ENCODE data around the gene UQCRQ.

UQCRQ gene

DNA sequence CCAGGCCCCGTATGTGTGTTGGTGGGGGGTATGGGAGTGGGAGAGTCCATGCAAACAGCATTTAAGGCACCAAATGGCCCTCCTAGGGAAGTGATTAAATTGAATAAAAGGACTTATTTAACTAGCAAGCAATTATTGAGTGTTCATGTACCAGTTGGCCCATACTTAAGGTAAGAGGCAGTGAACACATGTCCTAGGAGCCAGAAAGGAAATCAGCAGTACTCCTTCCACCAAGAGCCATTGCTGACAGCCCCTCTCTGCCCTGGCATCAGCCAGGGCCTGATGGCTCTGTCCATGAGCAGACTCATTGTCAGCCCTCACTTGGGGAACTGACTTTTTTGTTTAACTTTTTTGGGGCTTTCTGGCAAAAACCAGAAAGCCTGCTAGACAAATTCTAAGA, 25.5 kb upstream of the UQCRQ start:
- DNase-seq (no peak), ATAC-seq (ENCODE audit: insufficient read depth, low read depth) (no peak)
- no peak for TF ChIP-seq EZH2 (IDR thresholded peaks at IDR 0.05; ENCODE audit: borderline replicate concordance, low read depth, low read length, severe bottlenecking)
- TF ChIP-seq, protein P1, sequence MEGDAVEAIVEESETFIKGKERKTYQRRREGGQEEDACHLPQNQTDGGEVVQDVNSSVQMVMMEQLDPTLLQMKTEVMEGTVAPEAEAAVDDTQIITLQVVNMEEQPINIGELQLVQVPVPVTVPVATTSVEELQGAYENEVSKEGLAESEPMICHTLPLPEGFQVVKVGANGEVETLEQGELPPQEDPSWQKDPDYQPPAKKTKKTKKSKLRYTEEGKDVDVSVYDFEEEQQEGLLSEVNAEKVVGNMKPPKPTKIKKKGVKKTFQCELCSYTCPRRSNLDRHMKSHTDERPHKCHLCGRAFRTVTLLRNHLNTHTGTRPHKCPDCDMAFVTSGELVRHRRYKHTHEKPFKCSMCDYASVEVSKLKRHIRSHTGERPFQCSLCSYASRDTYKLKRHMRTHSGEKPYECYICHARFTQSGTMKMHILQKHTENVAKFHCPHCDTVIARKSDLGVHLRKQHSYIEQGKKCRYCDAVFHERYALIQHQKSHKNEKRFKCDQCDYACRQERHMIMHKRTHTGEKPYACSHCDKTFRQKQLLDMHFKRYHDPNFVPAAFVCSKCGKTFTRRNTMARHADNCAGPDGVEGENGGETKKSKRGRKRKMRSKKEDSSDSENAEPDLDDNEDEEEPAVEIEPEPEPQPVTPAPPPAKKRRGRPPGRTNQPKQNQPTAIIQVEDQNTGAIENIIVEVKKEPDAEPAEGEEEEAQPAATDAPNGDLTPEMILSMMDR (IDR thresholded peaks at IDR 0.05; ENCODE audit: borderline replicate concordance, extremely low read depth, low read length, poor library complexity, severe bottlenecking), result no peak
- Histone ChIP-seq H4K20me1 (ENCODE audit: insufficient read depth, low read length) (no peaks in the 10 kb centered on the region), H3K9ac (ENCODE audit: low read depth, low read length) (no peak overlapping the region), H3K4me2 (ENCODE audit: insufficient read depth, low read length) (no peak overlapping the region), H3K79me2 (ENCODE audit: insufficient read depth, low read length) (no peaks in the 10 kb centered on the region), H3K27ac (ENCODE audit: low read length) (no peak overlapping the region), H3K9me3 (ENCODE audit: insufficient read depth, low read length, severe bottlenecking) (no peaks in the 10 kb centered on the region), H2AFZ (ENCODE audit: low read depth, low read length) (no peak overlapping the region), H3K27me3 (ENCODE audit: insufficient read depth, low read length, poor library complexity) (no peaks in the 10 kb centered on the region), H3K4me1 (ENCODE audit: insufficient read depth, low read length) (no peaks in the 10 kb centered on the region), H3K36me3 (ENCODE audit: insufficient read depth, low read length) (no peaks in the 10 kb centered on the region), H3K4me3 (ENCODE audit: low read depth in 1 of 2, low read length in 2 of 2) (no peak overlapping the region)

DNA sequence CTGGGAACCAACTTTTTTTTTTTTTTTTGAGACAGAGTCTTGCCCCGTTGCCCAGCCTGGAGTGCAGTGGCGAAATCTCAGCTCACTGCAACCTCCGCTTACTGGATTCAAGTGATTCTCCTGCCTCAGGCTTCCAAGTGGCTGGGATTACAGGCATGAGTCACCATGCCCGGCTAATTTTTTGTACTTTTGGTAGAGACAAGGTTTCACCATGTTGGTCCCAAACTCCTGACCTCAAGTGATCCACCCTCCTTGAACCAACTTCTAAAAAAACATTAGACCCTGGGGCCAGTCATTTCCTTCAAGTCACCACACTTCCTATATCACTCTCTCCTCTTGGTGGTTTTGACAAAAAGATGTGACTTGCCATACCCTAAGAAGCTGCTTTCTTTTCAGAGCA, 25.1 kb upstream of the UQCRQ start:
- ATAC-seq (ENCODE audit: insufficient read depth, low read depth) (no peak), DNase-seq (no peak)

DNA sequence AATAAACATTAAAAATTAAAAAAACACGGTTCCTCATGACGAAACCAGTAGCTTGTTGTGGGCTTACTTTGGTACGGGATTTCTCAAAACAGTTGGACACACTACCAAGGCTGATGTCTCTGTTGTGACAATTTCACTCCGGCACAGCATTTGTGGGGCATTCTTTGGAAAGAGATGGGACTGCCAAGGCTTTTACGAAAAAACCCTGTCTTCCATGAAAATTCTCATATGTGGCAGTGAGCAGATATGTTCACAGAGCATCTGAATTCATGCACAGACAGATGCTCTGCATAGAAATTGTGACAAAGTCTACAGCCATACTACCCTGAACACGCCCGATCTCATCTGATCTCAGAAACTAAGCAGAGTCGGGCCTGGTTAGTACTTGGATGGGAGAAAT, 18.2 kb upstream of the UQCRQ start:
- Histone ChIP-seq H3K36me3 (ENCODE audit: insufficient read depth, low read length) (no peaks in the 10 kb centered on the region), H3K4me1 (ENCODE audit: insufficient read depth, low read length) (no peaks in the 10 kb centered on the region), H3K4me3 (ENCODE audit: low read depth in 1 of 2, low read length in 2 of 2) (no peak overlapping the region), H2AFZ (ENCODE audit: low read depth, low read length) (no peak overlapping the region), H4K20me1 (ENCODE audit: insufficient read depth, low read length) (no peaks in the 10 kb centered on the region), H3K4me2 (ENCODE audit: insufficient read depth, low read length) (no peak overlapping the region), H3K79me2 (ENCODE audit: insufficient read depth, low read length) (no peaks in the 10 kb centered on the region), H3K9me3 (ENCODE audit: insufficient read depth, low read length, severe bottlenecking) (no peaks in the 10 kb centered on the region), H3K27ac (ENCODE audit: low read length) (no peak overlapping the region), H3K9ac (ENCODE audit: low read depth, low read length) (no peak overlapping the region), H3K27me3 (ENCODE audit: insufficient read depth, low read length, poor library complexity) (no peaks in the 10 kb centered on the region)
- no peak for DNase-seq
- ATAC-seq (ENCODE audit: insufficient read depth, low read depth), result no peak
- TF ChIP-seq, protein P1 (IDR thresholded peaks at IDR 0.05; ENCODE audit: borderline replicate concordance, extremely low read depth, low read length, poor library complexity, severe bottlenecking), result no peak
- TF ChIP-seq EZH2 (IDR thresholded peaks at IDR 0.05; ENCODE audit: borderline replicate concordance, low read depth, low read length, severe bottlenecking), result no peak

More for the DNA sequence above, 25.1 kb upstream of the UQCRQ start:
- Histone ChIP-seq H3K9me3 (ENCODE audit: insufficient read depth, low read length, severe bottlenecking) (no peaks in the 10 kb centered on the region), H3K9ac (ENCODE audit: low read depth, low read length) (no peak overlapping the region), H3K36me3 (ENCODE audit: insufficient read depth, low read length) (no peaks in the 10 kb centered on the region), H3K79me2 (ENCODE audit: insufficient read depth, low read length) (no peaks in the 10 kb centered on the region), H3K4me2 (ENCODE audit: insufficient read depth, low read length) (no peak overlapping the region), H3K27ac (ENCODE audit: low read length) (no peak overlapping the region), H4K20me1 (ENCODE audit: insufficient read depth, low read length) (no peaks in the 10 kb centered on the region), H3K4me1 (ENCODE audit: insufficient read depth, low read length) (no peaks in the 10 kb centered on the region), H3K27me3 (ENCODE audit: insufficient read depth, low read length, poor library complexity) (no peaks in the 10 kb centered on the region), H2AFZ (ENCODE audit: low read depth, low read length) (no peak overlapping the region), H3K4me3 (ENCODE audit: low read depth in 1 of 2, low read length in 2 of 2) (no peak overlapping the region)
- TF ChIP-seq, protein P1 (IDR thresholded peaks at IDR 0.05; ENCODE audit: borderline replicate concordance, extremely low read depth, low read length, poor library complexity, severe bottlenecking), result no peak
- TF ChIP-seq EZH2 (IDR thresholded peaks at IDR 0.05; ENCODE audit: borderline replicate concordance, low read depth, low read length, severe bottlenecking), result no peak

DNA sequence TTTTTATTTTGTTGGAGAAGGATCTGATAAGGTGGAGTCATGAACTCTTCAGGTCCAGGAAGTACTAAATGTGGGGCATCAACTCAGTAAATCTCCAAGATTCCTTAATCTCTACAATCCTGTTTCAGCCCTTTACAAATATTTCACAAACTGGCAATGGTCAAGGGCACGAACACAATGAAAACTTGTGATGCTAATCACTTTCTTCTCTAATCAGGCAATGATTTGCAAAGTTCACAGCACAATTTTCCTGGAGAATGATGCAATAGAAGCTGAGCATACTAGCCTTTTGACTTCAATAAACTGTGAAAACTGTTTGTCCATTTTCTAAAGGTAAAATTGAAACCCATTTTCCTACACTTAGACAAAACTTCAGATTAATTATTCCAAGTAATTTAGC, 17.1 kb upstream of the UQCRQ start:
- H2AFZ ChIP-seq (ENCODE audit: low read depth, low read length), result no peak overlapping the region
- H4K20me1 ChIP-seq (ENCODE audit: insufficient read depth, low read length), result no peaks in the 10 kb centered on the region
- no peak overlapping the region for H3K4me3 ChIP-seq (ENCODE audit: low read depth in 1 of 2, low read length in 2 of 2)
- no peak overlapping the region for H3K27ac ChIP-seq (ENCODE audit: low read length)
- no peaks in the 10 kb centered on the region for H3K9me3 ChIP-seq (ENCODE audit: insufficient read depth, low read length, severe bottlenecking)
- no peak overlapping the region for H3K9ac ChIP-seq (ENCODE audit: low read depth, low read length)
- DNase-seq (no peak), ATAC-seq (ENCODE audit: insufficient read depth, low read depth) (no peak)
- TF ChIP-seq EZH2 (IDR thresholded peaks at IDR 0.05; ENCODE audit: borderline replicate concordance, low read depth, low read length, severe bottlenecking), result no peak
- TF ChIP-seq, protein P1 (IDR thresholded peaks at IDR 0.05; ENCODE audit: borderline replicate concordance, extremely low read depth, low read length, poor library complexity, severe bottlenecking), result no peak
- H3K27me3 ChIP-seq (ENCODE audit: insufficient read depth, low read length, poor library complexity), result no peaks in the 10 kb centered on the region
- H3K79me2 ChIP-seq (ENCODE audit: insufficient read depth, low read length), result no peaks in the 10 kb centered on the region
- no peaks in the 10 kb centered on the region for H3K36me3 ChIP-seq (ENCODE audit: insufficient read depth, low read length)
- no peak overlapping the region for H3K4me2 ChIP-seq (ENCODE audit: insufficient read depth, low read length)
- peaks cover 6% of the 10 kb centered on the region for H3K4me1 ChIP-seq (ENCODE audit: insufficient read depth, low read length)
